ENCODE data around the gene PCGF6. TPM values are rescaled to one million over a fixed set of nuclear protein-coding genes. Genes with fewer than 3 reads are reported as not detected.

PCGF6 gene
- total RNA-seq, 2 experiments from 2014 or later = 1.6 to 1.8 TPM

DNA sequence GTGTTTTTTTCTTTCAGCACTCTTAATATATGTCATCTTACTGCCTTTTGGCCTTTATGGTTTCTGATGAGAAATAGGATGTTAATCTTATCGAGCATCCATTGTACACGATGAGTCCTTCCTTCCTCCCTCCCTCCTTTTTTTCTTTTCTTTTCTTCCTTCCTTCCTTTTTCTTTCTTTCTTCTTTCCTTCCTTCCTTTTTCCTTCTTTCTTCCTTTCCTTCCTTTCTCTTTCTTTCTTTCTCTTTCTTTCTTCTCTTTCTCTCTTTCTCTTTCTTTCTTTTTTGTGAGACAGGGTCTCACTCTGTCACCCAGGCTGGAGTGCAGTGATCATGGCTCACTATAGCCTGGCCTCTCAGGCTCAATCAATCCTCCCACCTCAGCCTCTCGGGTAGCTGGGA is 96.8 kb downstream of the PCGF6 start:
- intact Hi-C loops (cut with DNase I, micrococcal nuclease) = no loop called here
- ChIA-PET POLR2A (no interaction called here), CTCF (interaction anchor here (1.2 kb wide), 1 partner anchor 9 kb away, joined by 3 read pairs; no protein-coding TSS in a partner anchor)
- no peaks in the 10 kb centered on the region for H3K9me3 ChIP-seq (ENCODE audit: control insufficient read depth in 1 of 2, insufficient read depth in 1 of 2, low read length in 2 of 2)
- DNase-seq (no peak), ATAC-seq (ENCODE audit: poor library complexity) (no peak)
- H3K4me3 ChIP-seq (ENCODE audit: low read length) = no peak overlapping the region
- H3K36me3 Mint-ChIP-seq (ENCODE audit: low read depth) = no peaks in the 10 kb centered on the region
- H3K4me1 ChIP-seq (ENCODE audit: insufficient read depth, low read length) = no peaks in the 10 kb centered on the region
- no peaks in the 10 kb centered on the region for H3K4me1 Mint-ChIP-seq (ENCODE audit: low read depth)
- H3K9me3 Mint-ChIP-seq = peaks cover 8% of the 10 kb centered on the region
- H3K4me3 Mint-ChIP-seq = no peak overlapping the region
- H3K36me3 ChIP-seq (ENCODE audit: insufficient read depth, low read length) = no peaks in the 10 kb centered on the region
- no peak overlapping the region for H3K27ac ChIP-seq (ENCODE audit: low read depth in 1 of 2, low read length in 2 of 2)
- peaks cover 4% of the 10 kb centered on the region for H3K27me3 Mint-ChIP-seq
- TF ChIP-seq, protein P1, sequence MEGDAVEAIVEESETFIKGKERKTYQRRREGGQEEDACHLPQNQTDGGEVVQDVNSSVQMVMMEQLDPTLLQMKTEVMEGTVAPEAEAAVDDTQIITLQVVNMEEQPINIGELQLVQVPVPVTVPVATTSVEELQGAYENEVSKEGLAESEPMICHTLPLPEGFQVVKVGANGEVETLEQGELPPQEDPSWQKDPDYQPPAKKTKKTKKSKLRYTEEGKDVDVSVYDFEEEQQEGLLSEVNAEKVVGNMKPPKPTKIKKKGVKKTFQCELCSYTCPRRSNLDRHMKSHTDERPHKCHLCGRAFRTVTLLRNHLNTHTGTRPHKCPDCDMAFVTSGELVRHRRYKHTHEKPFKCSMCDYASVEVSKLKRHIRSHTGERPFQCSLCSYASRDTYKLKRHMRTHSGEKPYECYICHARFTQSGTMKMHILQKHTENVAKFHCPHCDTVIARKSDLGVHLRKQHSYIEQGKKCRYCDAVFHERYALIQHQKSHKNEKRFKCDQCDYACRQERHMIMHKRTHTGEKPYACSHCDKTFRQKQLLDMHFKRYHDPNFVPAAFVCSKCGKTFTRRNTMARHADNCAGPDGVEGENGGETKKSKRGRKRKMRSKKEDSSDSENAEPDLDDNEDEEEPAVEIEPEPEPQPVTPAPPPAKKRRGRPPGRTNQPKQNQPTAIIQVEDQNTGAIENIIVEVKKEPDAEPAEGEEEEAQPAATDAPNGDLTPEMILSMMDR (IDR thresholded peaks at IDR 0.05) = no peak
- no peak overlapping the region for H3K27ac Mint-ChIP-seq
- no peaks in the 10 kb centered on the region for H3K27me3 ChIP-seq (ENCODE audit: control insufficient read depth in 1 of 2, insufficient read depth in 2 of 2, low read length in 2 of 2)

Small RNA genes within 50 kb of the gene (microRNA-seq; reads per million reads assigned to microRNA genes)
- gene MIR1307 (ENCODE audit: borderline microRNAs expressed, borderline replicate concordance) = 454 reads per million, percentile 79 among the genes with 10 or more reads in this experiment

Other genes with a start within 250 kb of the PCGF6 start
- gene NT5C2, start 157.9 kb downstream of the PCGF6 start, total RNA-seq = 10 to 100 TPM; 43.2 to 47.8 TPM
- gene RPEL1, start 105.3 kb downstream of the PCGF6 start, total RNA-seq = not detected
- gene INA, start 74.0 kb downstream of the PCGF6 start, total RNA-seq = not detected
- 1 to 10 TPM; 3.8 to 4.0 TPM for gene TAF5, start 16.8 kb upstream of the PCGF6 start, total RNA-seq
- gene ATP5MK, start 45.3 kb upstream of the PCGF6 start, total RNA-seq = 100 to 1,000 TPM; 107 to 111 TPM
- 10 to 100 TPM; 13.3 to 16.4 TPM for gene PDCD11, start 45.5 kb upstream of the PCGF6 start, total RNA-seq
- 1 to 10 TPM; 3.1 to 4.0 TPM for gene CALHM2, start 101.2 kb upstream of the PCGF6 start, total RNA-seq
- not detected for gene CALHM1, start 107.8 kb upstream of the PCGF6 start, total RNA-seq
- not detected for gene CALHM3, start 128.1 kb upstream of the PCGF6 start, total RNA-seq
- 1 to 10 TPM in 1 of 2 experiments, under 1 TPM in 1; 0.85 to 1.1 TPM for gene NEURL1, start 142.6 kb upstream of the PCGF6 start, total RNA-seq